Measurements from ENCODE around the gene ATL2.

- no peak for TF ChIP-seq POLR2A (IDR thresholded peaks at IDR 0.05)
- TF ChIP-seq CTCF (IDR thresholded peaks at IDR 0.05), result no peak
Measured at GRCh38 chr2:38353402-38353801, 23.7 kb downstream of the ATL2 start.

Measured in tibial nerve (tissue), 3 donors.